PC-9 (cell line): ENCODE measurements around the gene BPIFA1. TPM values are rescaled to one million over a fixed set of nuclear protein-coding genes. Genes with fewer than 3 reads are reported as not detected.

Experiments
- BruUV-seq: library from RNA; stranded (reverse); fragments of 400-500 nt; replicated peaks from 2 replicates; lab custom pipeline; 2021; lab: Mats Ljungman, UMichigan
- CTCF ChIA-PET: fragments of 300-600 bp; sonication (Branson Sonifier 250); formaldehyde crosslinking; loops from one replicate; lab custom pipeline; 2022; ENCODE audit warnings: antibody characterized with exemption; lab: Charles Lee
- POLR2A ChIA-PET: fragments of 300-600 bp; sonication (Branson Sonifier 250); formaldehyde crosslinking; loops from one replicate; lab custom pipeline; 2022; ENCODE audit warnings: antibody characterized with exemption; ENCODE audit not compliant: unreplicated experiment; lab: Charles Lee
- DNase-seq, 2 experiments: peaks; one replicate each; pipeline versions ENCODE4 v3.0.0 to v3.0.0-alpha.2; 2015 to 2022; ENCODE audit warnings: mixed read lengths in 1 of 2
- H2AFZ ChIP-seq: fragments of 200-600 bp; sonication (generic); 2 replicates; pipeline ENCODE4 v1.8.1; 2017; ENCODE audit warnings: antibody characterized with exemption
- H3F3A ChIP-seq: fragments of 200-600 bp; sonication (generic); 2 replicates; pipeline ENCODE4 v1.8.1; 2017; ENCODE audit warnings: antibody characterized with exemption, mild to moderate bottlenecking, low read depth; ENCODE audit not compliant: insufficient read depth
- H3K27ac ChIP-seq: fragments of 200-600 bp; sonication (generic); 2 replicates; pipeline ENCODE4 v1.6.1; 2016; ENCODE audit warnings: mixed run types
- H3K27me3 ChIP-seq: fragments of 200-600 bp; sonication (generic); 2 replicates; pipeline ENCODE4 v1.6.1; 2016; ENCODE audit warnings: low read depth, mixed run types; ENCODE audit not compliant: insufficient read depth
- H3K36me3 ChIP-seq: fragments of 200-600 bp; sonication (generic); 2 replicates; pipeline ENCODE4 v1.6.1; 2016; ENCODE audit warnings: low read depth, mixed run types
- H3K4me1 ChIP-seq: fragments of 200-600 bp; sonication (generic); replicated peaks from 2 replicates; pipeline ENCODE4 v1.6.1; 2016; ENCODE audit warnings: mixed run types; ENCODE audit not compliant: insufficient read depth
- H3K4me2 ChIP-seq: fragments of 200-600 bp; sonication (generic); 2 replicates; pipeline ENCODE4 v1.6.1; 2017; ENCODE audit warnings: mixed run types
- H3K4me3 ChIP-seq: fragments of 200-600 bp; sonication (generic); 2 replicates; pipeline ENCODE4 v1.6.1; 2016; ENCODE audit warnings: mixed run types
- H3K79me2 ChIP-seq: fragments of 200-600 bp; sonication (generic); 2 replicates; pipeline ENCODE4 v1.6.1; 2017; ENCODE audit warnings: low read depth, mixed run types
- H3K9me2 ChIP-seq: fragments of 200-600 bp; sonication (generic); 2 replicates; pipeline ENCODE4 v1.8.1; 2017; ENCODE audit warnings: mild to moderate bottlenecking; ENCODE audit not compliant: insufficient read depth
- H3K9me3 ChIP-seq: fragments of 200-600 bp; sonication (generic); 2 replicates; pipeline ENCODE4 v1.8.1; 2016; ENCODE audit warnings: low read depth; ENCODE audit not compliant: insufficient read depth
- H4K20me1 ChIP-seq: fragments of 200-600 bp; sonication (generic); 2 replicates; pipeline ENCODE4 v1.8.1; 2017; ENCODE audit not compliant: insufficient read depth
- EZH2 ChIP-seq: fragments of 200-600 bp; sonication (generic); IDR thresholded peaks from 2 replicates; pipeline ENCODE4 v1.8.0; 2017; ENCODE audit warnings: antibody characterized with exemption, low read depth
- intact Hi-C: fragments of 100-400 bp; cut with micrococcal nuclease; formaldehyde crosslinking; loops from one replicate; pipeline ENCODE4 v1.10.0; 2022; ENCODE audit not compliant: unreplicated experiment
- total RNA-seq: library from RNA; stranded (reverse); gene quantifications from 2 replicates; pipeline ENCODE4 v1.2.3, GENCODE V29; 2021
- TF ChIP-seq, protein P1 (sequence below): fragments of 200-600 bp; sonication (generic); conservative IDR thresholded peaks from 2 replicates; pipeline ENCODE4 v1.6.1; 2017; ENCODE audit warnings: mixed run types, antibody characterized with exemption, mild to moderate bottlenecking, moderate library complexity

BPIFA1 gene
- total RNA-seq, 1 experiment from 2014 or later = not detected

GRCh38 chr20:33231237-33231636 lies 4.6 kb upstream of the BPIFA1 start:
- Histone ChIP-seq H3F3A (no peaks in the 10 kb centered on the region), H3K4me2 (no peak overlapping the region), H3K27ac (no peak overlapping the region), H3K27me3 (peaks cover 11% of the 10 kb centered on the region; the same call in 1 of the 2 replicates), H3K79me2 (no peaks in the 10 kb centered on the region), H3K4me1 (no peaks in the 10 kb centered on the region), H2AFZ (no peak overlapping the region), H3K9me2 (no peaks in the 10 kb centered on the region), H4K20me1 (no peaks in the 10 kb centered on the region), H3K4me3 (no peak overlapping the region), H3K9me3 (no peaks in the 10 kb centered on the region), H3K36me3 (no peaks in the 10 kb centered on the region)
- no peak for DNase-seq
- no peak for TF ChIP-seq EZH2
- TF ChIP-seq, protein P1, sequence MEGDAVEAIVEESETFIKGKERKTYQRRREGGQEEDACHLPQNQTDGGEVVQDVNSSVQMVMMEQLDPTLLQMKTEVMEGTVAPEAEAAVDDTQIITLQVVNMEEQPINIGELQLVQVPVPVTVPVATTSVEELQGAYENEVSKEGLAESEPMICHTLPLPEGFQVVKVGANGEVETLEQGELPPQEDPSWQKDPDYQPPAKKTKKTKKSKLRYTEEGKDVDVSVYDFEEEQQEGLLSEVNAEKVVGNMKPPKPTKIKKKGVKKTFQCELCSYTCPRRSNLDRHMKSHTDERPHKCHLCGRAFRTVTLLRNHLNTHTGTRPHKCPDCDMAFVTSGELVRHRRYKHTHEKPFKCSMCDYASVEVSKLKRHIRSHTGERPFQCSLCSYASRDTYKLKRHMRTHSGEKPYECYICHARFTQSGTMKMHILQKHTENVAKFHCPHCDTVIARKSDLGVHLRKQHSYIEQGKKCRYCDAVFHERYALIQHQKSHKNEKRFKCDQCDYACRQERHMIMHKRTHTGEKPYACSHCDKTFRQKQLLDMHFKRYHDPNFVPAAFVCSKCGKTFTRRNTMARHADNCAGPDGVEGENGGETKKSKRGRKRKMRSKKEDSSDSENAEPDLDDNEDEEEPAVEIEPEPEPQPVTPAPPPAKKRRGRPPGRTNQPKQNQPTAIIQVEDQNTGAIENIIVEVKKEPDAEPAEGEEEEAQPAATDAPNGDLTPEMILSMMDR = no peak
- ChIA-PET CTCF (no interaction called here), POLR2A (no interaction called here)
- intact Hi-C loops = no loop called here
- no TSS peak for BruUV-seq

DNA sequence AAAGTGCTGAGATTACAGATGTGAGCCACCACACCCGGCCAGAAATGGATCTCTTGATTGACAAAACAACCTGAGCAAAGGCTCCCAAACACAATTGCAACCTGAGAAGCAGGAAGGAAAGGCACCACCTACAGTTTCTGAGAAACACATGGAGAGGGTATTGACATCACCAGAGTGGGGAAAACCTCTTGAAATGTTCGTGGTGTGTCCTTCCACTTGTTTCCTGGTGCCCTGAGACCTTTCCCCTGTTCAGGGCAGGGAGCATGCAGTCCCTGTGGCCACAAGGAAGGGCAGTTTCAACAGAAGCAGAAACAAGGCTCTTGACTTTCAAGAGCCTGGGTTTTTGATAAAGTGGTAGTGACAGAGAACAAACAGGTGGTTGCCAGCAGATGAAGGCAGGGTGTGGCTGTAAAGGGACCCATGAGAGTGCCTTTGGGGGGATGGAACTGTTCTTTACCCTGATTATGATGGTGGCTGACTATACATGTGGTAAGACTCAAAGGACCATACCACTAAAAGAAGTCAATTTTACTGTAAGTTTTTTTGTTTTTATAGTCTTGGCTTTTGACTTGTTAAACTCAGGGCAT lies 3.2 kb upstream of the BPIFA1 start:
- no peaks in the 10 kb centered on the region for H3F3A ChIP-seq
- H4K20me1 ChIP-seq = no peaks in the 10 kb centered on the region
- no peaks in the 10 kb centered on the region for H3K9me2 ChIP-seq
- no peak overlapping the region for H3K4me2 ChIP-seq
- H3K36me3 ChIP-seq = no peaks in the 10 kb centered on the region
- TF ChIP-seq, protein P1 = no peak
- TF ChIP-seq EZH2 = no peak
- H3K79me2 ChIP-seq = no peaks in the 10 kb centered on the region
- no peak overlapping the region for H3K4me3 ChIP-seq
- intact Hi-C loops = no loop called here
- no peaks in the 10 kb centered on the region for H3K9me3 ChIP-seq
- ChIA-PET CTCF (no interaction called here), POLR2A (no interaction called here)
- DNase-seq = no peak
- no TSS peak for BruUV-seq
- peaks cover 11% of the 10 kb centered on the region; the same call in 1 of the 2 replicates for H3K27me3 ChIP-seq
- no peaks in the 10 kb centered on the region for H3K4me1 ChIP-seq
- H2AFZ ChIP-seq = no peak overlapping the region
- no peak overlapping the region for H3K27ac ChIP-seq

DNA sequence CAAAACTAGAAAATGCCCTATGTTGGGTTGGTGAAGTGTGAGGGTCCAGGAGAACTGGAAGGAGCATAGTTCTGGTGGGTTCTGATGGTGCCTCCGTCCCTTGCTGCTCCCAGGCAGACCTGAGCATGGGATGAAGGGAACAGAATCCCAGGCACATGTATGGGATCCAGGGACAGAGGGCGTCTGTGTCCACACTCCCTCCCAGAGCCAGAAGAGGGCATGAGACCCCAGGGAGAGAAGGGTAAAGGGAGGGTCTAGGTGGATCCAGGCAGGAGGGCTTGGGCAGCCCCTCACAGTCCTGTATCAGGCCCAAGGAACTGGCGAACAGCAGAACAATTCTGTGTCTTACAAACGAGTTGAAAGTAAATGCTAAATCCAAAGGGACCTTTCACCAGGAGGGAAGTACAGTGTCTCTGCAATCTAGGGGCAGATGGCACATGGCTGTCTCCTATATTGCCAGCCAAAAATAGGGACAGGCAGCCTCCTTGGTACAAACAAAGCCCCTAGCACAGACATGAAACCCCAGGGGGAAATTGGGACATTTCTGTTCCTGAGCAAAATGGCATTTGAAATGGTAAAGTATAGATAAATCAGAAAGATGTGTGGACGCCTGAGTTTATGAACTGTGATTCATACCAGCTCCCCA lies 2.5 kb upstream of the BPIFA1 start:
- H3K27ac ChIP-seq = no peak overlapping the region
- no peaks in the 10 kb centered on the region for H3K36me3 ChIP-seq
- no peak overlapping the region for H3K4me2 ChIP-seq
- no peak overlapping the region for H2AFZ ChIP-seq
- no peaks in the 10 kb centered on the region for H3K4me1 ChIP-seq
- no peaks in the 10 kb centered on the region for H3K9me2 ChIP-seq
- H3K79me2 ChIP-seq = no peaks in the 10 kb centered on the region
- no peak for DNase-seq
- CTCF ChIA-PET = no interaction called here
- H3K4me3 ChIP-seq = no peak overlapping the region
- no peak for TF ChIP-seq EZH2
- TF ChIP-seq, protein P1 = no peak; the same call in 1 of the 2 replicates
- no peaks in the 10 kb centered on the region for H4K20me1 ChIP-seq
- intact Hi-C loops = no loop called here
- H3F3A ChIP-seq = no peaks in the 10 kb centered on the region
- BruUV-seq = no TSS peak
- H3K27me3 ChIP-seq = peaks cover 11% of the 10 kb centered on the region; the same call in 1 of the 2 replicates
- POLR2A ChIA-PET = no interaction called here
- no peaks in the 10 kb centered on the region for H3K9me3 ChIP-seq
